OCI-LY3 (cell line): Measurements from ENCODE around the gene SMYD3.

ENCODE experiments used
- EZH2phosphoT487 ChIP-seq: fragments of 200-600 bp; shearing (Covaris generic); IDR thresholded peaks from 2 replicates; pipeline ENCODE4 v1.6.1; 2018; ENCODE audit warnings: antibody characterized with exemption, mixed run types, low read depth
- TF ChIP-seq, protein P1 (sequence below): fragments of 200-600, 300-600 bp; sonication (generic); IDR thresholded peaks from 2 replicates; pipeline ENCODE4 v1.5.1; 2014; ENCODE audit warnings: antibody characterized with exemption, low read length, low read depth

GRCh38 chr1:246301553-246302250 lies 205.4 kb downstream of the SMYD3 start:
- TF ChIP-seq, protein P1, sequence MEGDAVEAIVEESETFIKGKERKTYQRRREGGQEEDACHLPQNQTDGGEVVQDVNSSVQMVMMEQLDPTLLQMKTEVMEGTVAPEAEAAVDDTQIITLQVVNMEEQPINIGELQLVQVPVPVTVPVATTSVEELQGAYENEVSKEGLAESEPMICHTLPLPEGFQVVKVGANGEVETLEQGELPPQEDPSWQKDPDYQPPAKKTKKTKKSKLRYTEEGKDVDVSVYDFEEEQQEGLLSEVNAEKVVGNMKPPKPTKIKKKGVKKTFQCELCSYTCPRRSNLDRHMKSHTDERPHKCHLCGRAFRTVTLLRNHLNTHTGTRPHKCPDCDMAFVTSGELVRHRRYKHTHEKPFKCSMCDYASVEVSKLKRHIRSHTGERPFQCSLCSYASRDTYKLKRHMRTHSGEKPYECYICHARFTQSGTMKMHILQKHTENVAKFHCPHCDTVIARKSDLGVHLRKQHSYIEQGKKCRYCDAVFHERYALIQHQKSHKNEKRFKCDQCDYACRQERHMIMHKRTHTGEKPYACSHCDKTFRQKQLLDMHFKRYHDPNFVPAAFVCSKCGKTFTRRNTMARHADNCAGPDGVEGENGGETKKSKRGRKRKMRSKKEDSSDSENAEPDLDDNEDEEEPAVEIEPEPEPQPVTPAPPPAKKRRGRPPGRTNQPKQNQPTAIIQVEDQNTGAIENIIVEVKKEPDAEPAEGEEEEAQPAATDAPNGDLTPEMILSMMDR, result no peak
- TF ChIP-seq EZH2phosphoT487, result no peak
